PC-3 (cell line): Measurements from ENCODE around the gene FAM83F.

Experiments
- CTCF ChIP-seq: fragments of 300-600 bp; sonication (generic); conservative IDR thresholded peaks from 2 replicates; pipeline ENCODE4 v1.5.1; 2017; ENCODE audit warnings: antibody characterized with exemption, low read depth, mild to moderate bottlenecking, low read length
- EZH2 ChIP-seq: fragments of 300-600 bp; sonication (generic); IDR thresholded peaks from one replicate; pipeline ENCODE4 v1.6.1; 2017; ENCODE audit warnings: antibody characterized with exemption, mild to moderate bottlenecking, low read length; ENCODE audit not compliant: unreplicated experiment
- EZH2phosphoT487 ChIP-seq: fragments of 300-600 bp; sonication (generic); IDR thresholded peaks from 2 replicates; pipeline ENCODE4 v1.6.1; 2018; ENCODE audit warnings: mild to moderate bottlenecking, antibody characterized with exemption, low read length, borderline replicate concordance

GRCh38 chr22:39995393-39996252, 869 bp downstream of the FAM83F start:
- TF ChIP-seq EZH2phosphoT487 (no peak), CTCF (no peak), EZH2 (no peak)
